ENCODE results near the gene TNFRSF11A.

GRCh38 chr18:62301322-62301721 is 23.8 kb upstream of the TNFRSF11A start:
- TF ChIP-seq CTCF (IDR thresholded peaks at IDR 0.05): no peak
- no peak for TF ChIP-seq ZFX (IDR thresholded peaks at IDR 0.05; ENCODE audit: borderline replicate concordance)

Data from 22Rv1 (cell line).